HCT116 (cell line): ENCODE data around the gene CTIF. TPM values are rescaled to one million over a fixed set of nuclear protein-coding genes. Genes with fewer than 3 reads are reported as not detected.

Source experiments
- ATAC-seq: fragments of 200-7000 bp; cut with Tn5 transposase; 2 replicates; pipeline ENCODE4 v1.9.1; 2020; ENCODE audit warnings: mild to moderate bottlenecking, moderate library complexity
- BruUV-seq: library from RNA; stranded (reverse); fragments of 400-500 nt; replicated peaks from 2 replicates; lab custom pipeline; 2021; lab: Mats Ljungman, UMichigan
- CTCF ChIA-PET: fragments of 300-600 bp; sonication (Branson Sonifier 250); formaldehyde crosslinking; loops from one replicate; lab custom pipeline; 2021; ENCODE audit warnings: antibody characterized with exemption; lab: Charles Lee
- POLR2A ChIA-PET: fragments of 300-600, 350-600 bp; sonication (Branson Sonifier 250); formaldehyde crosslinking; loops from one replicate; lab custom pipeline; 2021; ENCODE audit warnings: antibody characterized with exemption; lab: Charles Lee
- RAD21 ChIA-PET, 2 experiments: fragments of 300-600 bp; sonication (Branson Sonifier 250); formaldehyde crosslinking; loops; one replicate each; lab custom pipeline; 2023; ENCODE audit warnings: low total read pairs in 2 of 2; ENCODE audit not compliant: uncharacterized antibody in 2 of 2, unreplicated experiment in 2 of 2, low non-redundant PET in 1 of 2; lab: Charles Lee
- DNase-seq: peaks from one replicate; pipeline ENCODE4 v3.0.0-alpha.2; 2010; ENCODE audit warnings: low read depth, low spot score
- H2AFZ ChIP-seq: fragments of 200-600 bp; shearing (Covaris generic), sonication (generic); 2 replicates; pipeline ENCODE4 v1.6.1; 2017; ENCODE audit warnings: low read depth, mixed run types, mixed read lengths, antibody characterized with exemption, low read length; ENCODE audit not compliant: poor library complexity, severe bottlenecking
- H3K27ac ChIP-seq: 2 replicates; pipeline ENCODE4 v1.5.1; 2012; ENCODE audit warnings: low read depth, low read length
- H3K27me3 ChIP-seq: fragments of 200-600 bp; sonication (generic); 2 replicates; pipeline ENCODE4 v1.6.1; 2016; ENCODE audit warnings: mixed run types, low read length, mixed read lengths; ENCODE audit not compliant: insufficient read depth
- H3K36me3 ChIP-seq, 2 experiments: fragments of 200-500 bp in 1 of 2; fragments of 200-600 bp in 1 of 2; sonication (Bioruptor generic) in 1 of 2; sonication (generic) in 1 of 2; 2 replicates each; pipeline versions ENCODE4 v1.5.1 to v1.6.1; 2014 to 2016; ENCODE audit warnings: low read length in 2 of 2, inconsistent platforms in 1 of 2, mixed read lengths in 1 of 2, mixed run types in 1 of 2; ENCODE audit not compliant: insufficient read depth in 2 of 2, control insufficient read depth in 1 of 2
- H3K4me1 ChIP-seq, 2 experiments: fragments of 200-600 bp in 1 of 2; sonication (generic) in 1 of 2; 2 replicates each; pipeline versions ENCODE4 v1.5.1 to v1.6.1; 2012 to 2017; ENCODE audit warnings: low read length in 2 of 2, inconsistent platforms in 1 of 2, mild to moderate bottlenecking in 1 of 2, mixed read lengths in 1 of 2, mixed run types in 1 of 2, moderate library complexity in 1 of 2; ENCODE audit not compliant: insufficient read depth in 2 of 2, control insufficient read depth in 1 of 2
- H3K4me2 ChIP-seq: fragments of 200-600 bp; sonication (generic); 2 replicates; pipeline ENCODE4 v1.6.1; 2017; ENCODE audit warnings: mixed run types, low read length, mixed read lengths
- H3K4me3 ChIP-seq, 2 experiments: fragments of 200-600 bp in 1 of 2; sonication (generic) in 1 of 2; replicated peaks in 1 of 2; 2 replicates each; pipeline ENCODE4 v1.5.1; 2011 to 2016; ENCODE audit warnings: low read length in 2 of 2, control low read depth in 1 of 2, low read depth in 1 of 2, mild to moderate bottlenecking in 1 of 2, mixed read lengths in 1 of 2, mixed run types in 1 of 2
- H3K79me2 ChIP-seq: fragments of 200-600 bp; sonication (generic); 2 replicates; pipeline ENCODE4 v1.6.1; 2017; ENCODE audit warnings: mild to moderate bottlenecking, mixed run types, low read length, moderate library complexity, mixed read lengths; ENCODE audit not compliant: insufficient read depth
- H3K9ac ChIP-seq: fragments of 200-600 bp; sonication (generic); 2 replicates; pipeline ENCODE4 v1.6.1; 2016; ENCODE audit warnings: low read length, mixed read lengths
- H3K9me2 ChIP-seq: fragments of 200-600 bp; sonication (generic), shearing (Covaris generic); 2 replicates; pipeline ENCODE4 v1.6.1; 2017; ENCODE audit warnings: mixed run types, mild to moderate bottlenecking, moderate library complexity; ENCODE audit not compliant: insufficient read depth
- H3K9me3 ChIP-seq, 2 experiments: fragments of 200-500 bp in 1 of 2; fragments of 200-600 bp in 1 of 2; sonication (Bioruptor generic) in 1 of 2; sonication (generic) in 1 of 2; 2 replicates each; pipeline ENCODE4 v1.6.1; 2014 to 2017; ENCODE audit warnings: low read length in 2 of 2, mixed read lengths in 2 of 2, inconsistent platforms in 1 of 2, low read depth in 1 of 2, mild to moderate bottlenecking in 1 of 2, mixed run types in 1 of 2, moderate library complexity in 1 of 2; ENCODE audit not compliant: control insufficient read depth in 1 of 2, insufficient read depth in 1 of 2
- H4K20me1 ChIP-seq: fragments of 200-600 bp; sonication (generic), shearing (Covaris generic); 2 replicates; pipeline ENCODE4 v1.6.1; 2017; ENCODE audit warnings: mixed run types, mild to moderate bottlenecking, moderate library complexity; ENCODE audit not compliant: insufficient read depth
- CBX3 ChIP-seq: IDR thresholded peaks from 2 replicates; pipeline ENCODE4 v1.6.1; 2012; ENCODE audit warnings: low read depth
- CEBPB ChIP-seq: IDR thresholded peaks from 2 replicates; pipeline ENCODE4 v1.6.1; 2012; ENCODE audit warnings: low read depth
- ELF1 ChIP-seq: IDR thresholded peaks from 2 replicates; pipeline ENCODE4 v1.6.1; 2012; ENCODE audit warnings: low read depth, borderline replicate concordance
- EZH2 ChIP-seq: fragments of 200-600 bp; sonication (generic); IDR thresholded peaks from 2 replicates; pipeline ENCODE4 v1.6.1; 2017; ENCODE audit warnings: antibody characterized with exemption, mixed run types
- FOSL1 ChIP-seq: IDR thresholded peaks from 2 replicates; pipeline ENCODE4 v1.6.1; 2012; ENCODE audit warnings: low read depth
- JUND ChIP-seq: IDR thresholded peaks from 2 replicates; pipeline ENCODE4 v1.6.1; 2012
- POLR2A ChIP-seq: IDR thresholded peaks from 2 replicates; pipeline ENCODE4 v1.7.0; 2011; ENCODE audit warnings: borderline replicate concordance; ENCODE audit not compliant: insufficient read depth, insufficient read length; ENCODE audit errors: extremely low read depth
- RAD21 ChIP-seq: IDR thresholded peaks from 2 replicates; pipeline ENCODE4 v1.6.1; 2012; ENCODE audit warnings: low read depth, mild to moderate bottlenecking
- TCF7L2 ChIP-seq: IDR thresholded peaks from 2 replicates; pipeline ENCODE4 v1.7.0; 2011; ENCODE audit warnings: borderline replicate concordance, inconsistent platforms; ENCODE audit not compliant: insufficient read depth, insufficient read length; ENCODE audit errors: extremely low read depth
- ZNF274 ChIP-seq: fragments of 200-500 bp; sonication (Bioruptor generic); IDR thresholded peaks from 2 replicates; pipeline ENCODE4 v1.6.1; 2014; ENCODE audit warnings: mild to moderate bottlenecking, low read depth, low read length, inconsistent platforms
- intact Hi-C: fragments of 100-400 bp; cut with micrococcal nuclease; formaldehyde crosslinking; loops from 2 replicates; pipeline ENCODE4 v1.10.0; 2022
- total RNA-seq: library from RNA; stranded (reverse); gene quantifications from one replicate; pipeline ENCODE4 v1.2.1, GENCODE V29; 2021; ENCODE audit not compliant: unreplicated experiment
- TF ChIP-seq, protein P1 (sequence below), 3 experiments: fragments of 200-600 bp in 1 of 3; sonication (generic) in 1 of 3; IDR thresholded peaks in 2 of 3; conservative IDR thresholded peaks in 1 of 3; 2 replicates each; pipeline ENCODE4 v1.5.1; 2012 to 2017; ENCODE audit warnings: low read depth in 2 of 3, low read length in 2 of 3, antibody characterized with exemption in 1 of 3, borderline replicate concordance in 1 of 3, control low read depth in 1 of 3, mild to moderate bottlenecking in 1 of 3, mixed read lengths in 1 of 3, mixed run types in 1 of 3, moderate library complexity in 1 of 3; ENCODE audit not compliant: insufficient read depth in 1 of 3
- TF ChIP-seq, protein P2 (sequence below): IDR thresholded peaks from 2 replicates; pipeline ENCODE4 v1.6.1; 2012
- TF ChIP-seq, protein P3 (sequence below): IDR thresholded peaks from 2 replicates; pipeline ENCODE4 v1.6.1; 2012

Gene CTIF
- total RNA-seq, 1 experiment from 2014 or later, result 19.7 TPM

DNA sequence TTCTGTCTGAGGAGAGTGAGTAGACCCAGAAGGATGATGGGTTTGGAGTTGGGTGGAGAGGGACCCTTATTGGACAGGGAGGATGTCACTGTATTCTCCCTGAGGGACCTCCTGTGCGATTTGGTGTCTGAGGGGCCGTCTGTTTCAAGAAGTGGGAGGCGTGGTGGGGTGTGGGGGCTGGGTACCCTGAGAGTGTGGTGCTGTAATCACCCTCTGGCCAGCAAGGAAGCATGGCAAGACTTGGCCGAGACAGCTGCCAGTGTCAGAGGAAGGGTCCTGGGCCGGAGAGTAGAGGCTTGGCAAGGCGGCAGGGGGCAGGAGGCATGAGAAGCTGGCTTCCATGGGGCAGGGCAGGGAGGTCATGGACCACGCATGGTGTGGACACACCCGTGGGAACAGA lies 43.1 kb downstream of the CTIF start:
- DNase-seq, result no peak
- H3K36me3 ChIP-seq, result no peaks in the 10 kb centered on the region
- no peak for ATAC-seq
- H3K79me2 ChIP-seq, result no peaks in the 10 kb centered on the region
- ChIA-PET POLR2A (no interaction called here), RAD21 (no interaction called here), CTCF (no interaction called here)
- no peaks in the 10 kb centered on the region for H3K27me3 ChIP-seq
- intact Hi-C loops, result no loop called here
- no peak overlapping the region for H3K27ac ChIP-seq
- no peak overlapping the region for H2AFZ ChIP-seq
- H4K20me1 ChIP-seq, result no peaks in the 10 kb centered on the region
- no peak for TF ChIP-seq EZH2
- TF ChIP-seq TCF7L2, result no peak
- TF ChIP-seq CBX3, result no peak
- TF ChIP-seq JUND, result no peak
- TF ChIP-seq, protein P1, sequence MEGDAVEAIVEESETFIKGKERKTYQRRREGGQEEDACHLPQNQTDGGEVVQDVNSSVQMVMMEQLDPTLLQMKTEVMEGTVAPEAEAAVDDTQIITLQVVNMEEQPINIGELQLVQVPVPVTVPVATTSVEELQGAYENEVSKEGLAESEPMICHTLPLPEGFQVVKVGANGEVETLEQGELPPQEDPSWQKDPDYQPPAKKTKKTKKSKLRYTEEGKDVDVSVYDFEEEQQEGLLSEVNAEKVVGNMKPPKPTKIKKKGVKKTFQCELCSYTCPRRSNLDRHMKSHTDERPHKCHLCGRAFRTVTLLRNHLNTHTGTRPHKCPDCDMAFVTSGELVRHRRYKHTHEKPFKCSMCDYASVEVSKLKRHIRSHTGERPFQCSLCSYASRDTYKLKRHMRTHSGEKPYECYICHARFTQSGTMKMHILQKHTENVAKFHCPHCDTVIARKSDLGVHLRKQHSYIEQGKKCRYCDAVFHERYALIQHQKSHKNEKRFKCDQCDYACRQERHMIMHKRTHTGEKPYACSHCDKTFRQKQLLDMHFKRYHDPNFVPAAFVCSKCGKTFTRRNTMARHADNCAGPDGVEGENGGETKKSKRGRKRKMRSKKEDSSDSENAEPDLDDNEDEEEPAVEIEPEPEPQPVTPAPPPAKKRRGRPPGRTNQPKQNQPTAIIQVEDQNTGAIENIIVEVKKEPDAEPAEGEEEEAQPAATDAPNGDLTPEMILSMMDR (IDR thresholded peaks at IDR 0.05 in 2 of 3, conservative IDR thresholded peaks at IDR 0.05 in 1 of 3; ENCODE audit: borderline replicate concordance in 1 of 3, insufficient read depth in 1 of 3, low read depth in 2 of 3, low read length in 2 of 3), result no peak
- TF ChIP-seq, protein P2, sequence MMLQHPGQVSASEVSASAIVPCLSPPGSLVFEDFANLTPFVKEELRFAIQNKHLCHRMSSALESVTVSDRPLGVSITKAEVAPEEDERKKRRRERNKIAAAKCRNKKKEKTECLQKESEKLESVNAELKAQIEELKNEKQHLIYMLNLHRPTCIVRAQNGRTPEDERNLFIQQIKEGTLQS, result no peak
- TF ChIP-seq FOSL1, result no peak
- no peak for TF ChIP-seq ELF1
- TF ChIP-seq CEBPB, result no peak
- TF ChIP-seq ZNF274, result no peak
- TF ChIP-seq RAD21, result no peak
- no peak for TF ChIP-seq POLR2A
- TF ChIP-seq, protein P3, sequence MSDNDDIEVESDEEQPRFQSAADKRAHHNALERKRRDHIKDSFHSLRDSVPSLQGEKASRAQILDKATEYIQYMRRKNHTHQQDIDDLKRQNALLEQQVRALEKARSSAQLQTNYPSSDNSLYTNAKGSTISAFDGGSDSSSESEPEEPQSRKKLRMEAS, result no peak
- H3K4me3 ChIP-seq, result no peak overlapping the region
- no peaks in the 10 kb centered on the region for H3K4me1 ChIP-seq
- H3K9me2 ChIP-seq, result no peaks in the 10 kb centered on the region
- no peak overlapping the region for H3K9ac ChIP-seq
- H3K9me3 ChIP-seq, result no peaks in the 10 kb centered on the region
- BruUV-seq, result no TSS peak
- no peak overlapping the region for H3K4me2 ChIP-seq
